Measurements from ENCODE around the gene DBP. TPM values are rescaled to one million over a fixed set of nuclear protein-coding genes. Genes with fewer than 3 reads are reported as not detected.

DBP gene
- total RNA-seq, 3 donors from 2014 or later = 6.7 to 12.3 (median 11.2) TPM

- H3K9me3 Mint-ChIP-seq = no peaks in the 10 kb centered on the region
- peaks cover 3% of the 10 kb centered on the region for H3K36me3 Mint-ChIP-seq (ENCODE audit: insufficient read depth)
- peak; percentile 36 for DNase-seq
- peak; percentile 60 to 65 for ATAC-seq
- no peaks in the 10 kb centered on the region for H3K27me3 Mint-ChIP-seq (ENCODE audit: low read depth)
- H3K4me1 Mint-ChIP-seq (ENCODE audit: low read depth) = peaks cover 3% of the 10 kb centered on the region
- no peak overlapping the region for H3K4me3 Mint-ChIP-seq
Measured at GRCh38 chr19:48608798-48609263, 28.3 kb downstream of the DBP start.

- H3K27me3 Mint-ChIP-seq (ENCODE audit: low read depth) = no peaks in the 10 kb centered on the region
- no peak for ATAC-seq
- no peak for DNase-seq
- H3K4me3 Mint-ChIP-seq = no peak overlapping the region
- peaks cover 3% of the 10 kb centered on the region for H3K4me1 Mint-ChIP-seq (ENCODE audit: low read depth)
- no peaks in the 10 kb centered on the region for H3K9me3 Mint-ChIP-seq
- H3K36me3 Mint-ChIP-seq (ENCODE audit: insufficient read depth) = no peaks in the 10 kb centered on the region
Measured at GRCh38 chr19:48607359-48607755, 29.8 kb downstream of the DBP start.

- peaks cover 3% of the 10 kb centered on the region for H3K4me1 Mint-ChIP-seq (ENCODE audit: low read depth)
Measured at GRCh38 chr19:48606463-48607358, 30.5 kb downstream of the DBP start, which contains the start of gene SPACA4. Gene SPACA4 (plus strand): TSS chr19:48606742. CDS start chr19:48606979, 237 bp downstream.

GRCh38 chr19:48603850-48604249, 33.3 kb downstream of the DBP start:
- H3K36me3 Mint-ChIP-seq (ENCODE audit: insufficient read depth) = no peaks in the 10 kb centered on the region
- H3K4me1 Mint-ChIP-seq (ENCODE audit: low read depth) = peaks cover 2% of the 10 kb centered on the region
- no peaks in the 10 kb centered on the region for H3K9me3 Mint-ChIP-seq
- ATAC-seq (no peak), DNase-seq (no peak)
- H3K4me3 Mint-ChIP-seq = no peak overlapping the region
- H3K27me3 Mint-ChIP-seq (ENCODE audit: low read depth) = no peaks in the 10 kb centered on the region

More at GRCh38 chr19:48606463-48607358, 30.5 kb downstream of the DBP start, which contains the start of gene SPACA4:
- Mint-ChIP-seq H3K4me3 (no peak within 1 kb of the TSS), H3K27me3 (ENCODE audit: low read depth) (no peaks in the 10 kb centered on the region), H3K9me3 (no peaks in the 10 kb centered on the region), H3K36me3 (ENCODE audit: insufficient read depth) (no peaks in the 10 kb centered on the region)
- ATAC-seq = no peak
- no peak for DNase-seq

- no peak for ATAC-seq
- DNase-seq = no peak
- H3K27me3 Mint-ChIP-seq (ENCODE audit: low read depth) = no peaks in the 10 kb centered on the region
- H3K36me3 Mint-ChIP-seq (ENCODE audit: insufficient read depth) = no peaks in the 10 kb centered on the region
- no peaks in the 10 kb centered on the region for H3K9me3 Mint-ChIP-seq
- H3K4me1 Mint-ChIP-seq (ENCODE audit: low read depth) = no peaks in the 10 kb centered on the region
- H3K4me3 Mint-ChIP-seq = no peak overlapping the region
Measured at GRCh38 chr19:48603449-48603848, 33.7 kb downstream of the DBP start.

GRCh38 chr19:48603001-48603400, 34.2 kb downstream of the DBP start:
- Mint-ChIP-seq H3K36me3 (ENCODE audit: insufficient read depth) (no peaks in the 10 kb centered on the region), H3K4me3 (no peak overlapping the region), H3K27me3 (ENCODE audit: low read depth) (no peaks in the 10 kb centered on the region), H3K9me3 (no peaks in the 10 kb centered on the region), H3K4me1 (ENCODE audit: low read depth) (no peaks in the 10 kb centered on the region)
- DNase-seq (no peak), ATAC-seq (no peak)

- ATAC-seq (no peak), DNase-seq (no peak)
- peaks cover 5% of the 10 kb centered on the region for H3K4me1 Mint-ChIP-seq (ENCODE audit: low read depth)
- H3K4me3 Mint-ChIP-seq = no peak overlapping the region
- no peaks in the 10 kb centered on the region for H3K27me3 Mint-ChIP-seq (ENCODE audit: low read depth)
- H3K9me3 Mint-ChIP-seq = no peaks in the 10 kb centered on the region
- H3K36me3 Mint-ChIP-seq (ENCODE audit: insufficient read depth) = no peaks in the 10 kb centered on the region
Measured at GRCh38 chr19:48600679-48601417, 36.3 kb downstream of the DBP start.

GRCh38 chr19:48598996-48599700, 38.0 kb downstream of the DBP start:
- Mint-ChIP-seq H3K27me3 (ENCODE audit: low read depth) (no peaks in the 10 kb centered on the region), H3K4me1 (ENCODE audit: low read depth) (peaks cover 7% of the 10 kb centered on the region), H3K4me3 (no peak overlapping the region), H3K9me3 (no peaks in the 10 kb centered on the region), H3K36me3 (ENCODE audit: insufficient read depth) (no peaks in the 10 kb centered on the region)
- ATAC-seq (no peak), DNase-seq (no peak)

- Mint-ChIP-seq H3K9me3 (no peaks in the 10 kb centered on the region), H3K4me1 (ENCODE audit: low read depth) (peaks cover 10% of the 10 kb centered on the region), H3K27me3 (ENCODE audit: low read depth) (no peaks in the 10 kb centered on the region), H3K4me3 (peak overlapping the region; percentile 67), H3K36me3 (ENCODE audit: insufficient read depth) (no peaks in the 10 kb centered on the region)
- DNase-seq = no peak
- ATAC-seq = peak; percentile 65 to 84
Measured at GRCh38 chr19:48596679-48597465, 40.3 kb downstream of the DBP start.

- H3K27me3 Mint-ChIP-seq (ENCODE audit: low read depth) = no peaks in the 10 kb centered on the region
- ATAC-seq (no peak), DNase-seq (no peak)
- no peaks in the 10 kb centered on the region for H3K9me3 Mint-ChIP-seq
- no peak overlapping the region for H3K4me3 Mint-ChIP-seq
- H3K4me1 Mint-ChIP-seq (ENCODE audit: low read depth) = peaks cover 12% of the 10 kb centered on the region
- no peaks in the 10 kb centered on the region for H3K36me3 Mint-ChIP-seq (ENCODE audit: insufficient read depth)
Measured at GRCh38 chr19:48596237-48596636, 40.9 kb downstream of the DBP start.

GRCh38 chr19:48595833-48596232, 41.3 kb downstream of the DBP start:
- Mint-ChIP-seq H3K27me3 (ENCODE audit: low read depth) (no peaks in the 10 kb centered on the region), H3K4me3 (peak overlapping the region; percentile 23), H3K9me3 (no peaks in the 10 kb centered on the region), H3K4me1 (ENCODE audit: low read depth) (peaks cover 12% of the 10 kb centered on the region), H3K36me3 (ENCODE audit: insufficient read depth) (no peaks in the 10 kb centered on the region)
- DNase-seq = no peak
- ATAC-seq = no peak

GRCh38 chr19:48595171-48595570, 42.0 kb downstream of the DBP start:
- H3K4me3 Mint-ChIP-seq = peak overlapping the region; percentile 9
- no peaks in the 10 kb centered on the region for H3K9me3 Mint-ChIP-seq
- peaks cover 12% of the 10 kb centered on the region for H3K4me1 Mint-ChIP-seq (ENCODE audit: low read depth)
- H3K36me3 Mint-ChIP-seq (ENCODE audit: insufficient read depth) = no peaks in the 10 kb centered on the region
- DNase-seq (no peak), ATAC-seq (no peak)
- no peaks in the 10 kb centered on the region for H3K27me3 Mint-ChIP-seq (ENCODE audit: low read depth)

GRCh38 chr19:48591021-48591420, 46.2 kb downstream of the DBP start:
- DNase-seq (no peak), ATAC-seq (no peak)
- H3K9me3 Mint-ChIP-seq = no peaks in the 10 kb centered on the region
- no peaks in the 10 kb centered on the region for H3K27me3 Mint-ChIP-seq (ENCODE audit: low read depth)
- no peak overlapping the region for H3K4me3 Mint-ChIP-seq
- H3K4me1 Mint-ChIP-seq (ENCODE audit: low read depth) = peaks cover 16% of the 10 kb centered on the region
- no peaks in the 10 kb centered on the region for H3K36me3 Mint-ChIP-seq (ENCODE audit: insufficient read depth)
